Ovary (tissue), 3 donors: Measurements from ENCODE around the gene TBL1Y.

Experiments used
- POLR2A ChIP-seq: fragments of 450-650 bp; IDR thresholded peaks from one replicate; pipeline ENCODE4 v1.6.1; 2017; ENCODE audit warnings: antibody characterized with exemption, mild to moderate bottlenecking, moderate library complexity
- TF ChIP-seq, protein P1 (sequence below), 3 donors: fragments of 450-650 bp in 2 of 3; fragments of 200-600 bp in 1 of 3; IDR thresholded peaks; one replicate each; pipeline versions ENCODE4 v1.5.1 to v1.8.0; 2016 to 2022; ENCODE audit warnings: antibody characterized with exemption in 3 of 3, mild to moderate bottlenecking in 1 of 3
- donor health status: DM: no; HTN: no; CAD: no.

DNA sequence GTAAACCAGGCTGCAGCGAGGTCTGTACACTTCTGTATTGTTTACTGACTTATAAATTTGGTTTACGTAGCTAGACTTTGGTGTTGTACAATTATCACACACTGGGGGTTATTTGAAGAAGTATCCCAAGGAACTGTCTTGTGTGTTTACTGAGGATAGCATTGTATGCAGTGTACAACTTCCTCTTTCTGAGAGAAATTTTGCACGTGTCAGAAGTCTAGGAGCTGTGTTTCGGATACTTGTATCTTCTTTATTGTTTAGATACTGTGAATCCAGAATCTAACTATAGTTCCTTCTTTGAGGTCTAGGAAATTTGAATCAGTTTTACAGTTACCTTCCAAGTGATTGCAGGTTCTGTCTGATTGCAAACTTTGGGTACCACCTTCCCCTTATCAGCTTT lies 64.5 kb downstream of the TBL1Y start:
- TF ChIP-seq, protein P1, sequence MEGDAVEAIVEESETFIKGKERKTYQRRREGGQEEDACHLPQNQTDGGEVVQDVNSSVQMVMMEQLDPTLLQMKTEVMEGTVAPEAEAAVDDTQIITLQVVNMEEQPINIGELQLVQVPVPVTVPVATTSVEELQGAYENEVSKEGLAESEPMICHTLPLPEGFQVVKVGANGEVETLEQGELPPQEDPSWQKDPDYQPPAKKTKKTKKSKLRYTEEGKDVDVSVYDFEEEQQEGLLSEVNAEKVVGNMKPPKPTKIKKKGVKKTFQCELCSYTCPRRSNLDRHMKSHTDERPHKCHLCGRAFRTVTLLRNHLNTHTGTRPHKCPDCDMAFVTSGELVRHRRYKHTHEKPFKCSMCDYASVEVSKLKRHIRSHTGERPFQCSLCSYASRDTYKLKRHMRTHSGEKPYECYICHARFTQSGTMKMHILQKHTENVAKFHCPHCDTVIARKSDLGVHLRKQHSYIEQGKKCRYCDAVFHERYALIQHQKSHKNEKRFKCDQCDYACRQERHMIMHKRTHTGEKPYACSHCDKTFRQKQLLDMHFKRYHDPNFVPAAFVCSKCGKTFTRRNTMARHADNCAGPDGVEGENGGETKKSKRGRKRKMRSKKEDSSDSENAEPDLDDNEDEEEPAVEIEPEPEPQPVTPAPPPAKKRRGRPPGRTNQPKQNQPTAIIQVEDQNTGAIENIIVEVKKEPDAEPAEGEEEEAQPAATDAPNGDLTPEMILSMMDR (IDR thresholded peaks at IDR 0.05): no peak
- no peak for TF ChIP-seq POLR2A
